ENCODE measurements around the gene CFAP99.

Gene CFAP99

GRCh38 chr4:2417226-2417764, 1.5 kb upstream of the CFAP99 start:
- no peak for DNase-seq (ENCODE audit: low read depth, low spot score)
- Histone ChIP-seq H3K9ac (ENCODE audit: insufficient read length) (peak overlapping the region; percentile 5), H3K9me3 (ENCODE audit: low read depth, low read length) (no peaks in the 10 kb centered on the region), H3K27ac (no peak overlapping the region), H3K36me3 (ENCODE audit: insufficient read depth, low read length) (no peaks in the 10 kb centered on the region), H3K4me3 (peak overlapping the region; percentile 79)
- TF ChIP-seq POLR2AphosphoS5 (IDR thresholded peaks at IDR 0.05; ENCODE audit: borderline replicate concordance, low read depth, low read length): no peak

- Histone ChIP-seq H3K9ac (ENCODE audit: insufficient read length) (peak within 1 kb of the TSS; percentile 5), H3K27ac (no peak within 1 kb of the TSS), H3K36me3 (ENCODE audit: insufficient read depth, low read length) (no peaks in the 10 kb centered on the region), H3K4me3 (peak within 1 kb of the TSS; percentile 83), H3K9me3 (ENCODE audit: low read depth, low read length) (no peaks in the 10 kb centered on the region)
- TF ChIP-seq EZH2 (IDR thresholded peaks at IDR 0.05): no peak
- no peak; the same call in 1 of the 2 replicates for TF ChIP-seq POLR2AphosphoS5 (IDR thresholded peaks at IDR 0.05; ENCODE audit: borderline replicate concordance, low read depth, low read length)
- no peak for TF ChIP-seq FOXP2 (optimal IDR thresholded peaks at IDR 0.05; ENCODE audit: control extremely low read depth, extremely low read length, insufficient read depth)
- no peak for DNase-seq (ENCODE audit: low read depth, low spot score)
Observed at GRCh38 chr4:2417765-2418649, 748 bp upstream of the CFAP99 start, which contains the start of gene ZFYVE28. ZFYVE28 (minus strand) TSS chr4:2418645; CDS start chr4:2418323, 322 bp downstream.

GRCh38 chr4:2419814-2420213, 1.1 kb downstream of the CFAP99 start:
- H3K27ac ChIP-seq: no peak overlapping the region
- H3K36me3 ChIP-seq (ENCODE audit: insufficient read depth, low read length): no peaks in the 10 kb centered on the region
- H3K4me3 ChIP-seq: no peak overlapping the region
- DNase-seq (ENCODE audit: low read depth, low spot score): no peak
- no peak for TF ChIP-seq FOXP2 (optimal IDR thresholded peaks at IDR 0.05; ENCODE audit: control extremely low read depth, extremely low read length, insufficient read depth)
- TF ChIP-seq POLR2AphosphoS5 (IDR thresholded peaks at IDR 0.05; ENCODE audit: borderline replicate concordance, low read depth, low read length): no peak
- no peak for TF ChIP-seq EZH2 (IDR thresholded peaks at IDR 0.05)
- no peaks in the 10 kb centered on the region for H3K9me3 ChIP-seq (ENCODE audit: low read depth, low read length)
- H3K9ac ChIP-seq (ENCODE audit: insufficient read length): no peak overlapping the region

- H3K9me3 ChIP-seq (ENCODE audit: low read depth, low read length): no peaks in the 10 kb centered on the region
- DNase-seq (ENCODE audit: low read depth, low spot score): no peak
- H3K27ac ChIP-seq: no peak overlapping the region
- H3K9ac ChIP-seq (ENCODE audit: insufficient read length): no peak overlapping the region
- no peaks in the 10 kb centered on the region for H3K36me3 ChIP-seq (ENCODE audit: insufficient read depth, low read length)
- no peak overlapping the region for H3K4me3 ChIP-seq
- no peak for TF ChIP-seq EZH2 (IDR thresholded peaks at IDR 0.05)
- no peak for TF ChIP-seq POLR2AphosphoS5 (IDR thresholded peaks at IDR 0.05; ENCODE audit: borderline replicate concordance, low read depth, low read length)
- no peak for TF ChIP-seq FOXP2 (optimal IDR thresholded peaks at IDR 0.05; ENCODE audit: control extremely low read depth, extremely low read length, insufficient read depth)
Observed at GRCh38 chr4:2421928-2422327, 3.2 kb downstream of the CFAP99 start.

GRCh38 chr4:2423066-2423465, 4.3 kb downstream of the CFAP99 start:
- no peaks in the 10 kb centered on the region for H3K36me3 ChIP-seq (ENCODE audit: insufficient read depth, low read length)
- H3K27ac ChIP-seq: no peak overlapping the region
- no peak overlapping the region for H3K4me3 ChIP-seq
- H3K9me3 ChIP-seq (ENCODE audit: low read depth, low read length): no peaks in the 10 kb centered on the region
- TF ChIP-seq POLR2AphosphoS5 (IDR thresholded peaks at IDR 0.05; ENCODE audit: borderline replicate concordance, low read depth, low read length) (no peak), EZH2 (IDR thresholded peaks at IDR 0.05) (no peak), FOXP2 (optimal IDR thresholded peaks at IDR 0.05; ENCODE audit: control extremely low read depth, extremely low read length, insufficient read depth) (no peak)
- no peak for DNase-seq (ENCODE audit: low read depth, low spot score)
- H3K9ac ChIP-seq (ENCODE audit: insufficient read length): no peak overlapping the region

GRCh38 chr4:2423695-2424094, 4.9 kb downstream of the CFAP99 start:
- no peak overlapping the region for H3K9ac ChIP-seq (ENCODE audit: insufficient read length)
- no peak overlapping the region for H3K27ac ChIP-seq
- no peaks in the 10 kb centered on the region for H3K9me3 ChIP-seq (ENCODE audit: low read depth, low read length)
- H3K36me3 ChIP-seq (ENCODE audit: insufficient read depth, low read length): no peaks in the 10 kb centered on the region
- DNase-seq (ENCODE audit: low read depth, low spot score): no peak
- no peak overlapping the region for H3K4me3 ChIP-seq
- no peak for TF ChIP-seq FOXP2 (optimal IDR thresholded peaks at IDR 0.05; ENCODE audit: control extremely low read depth, extremely low read length, insufficient read depth)
- TF ChIP-seq POLR2AphosphoS5 (IDR thresholded peaks at IDR 0.05; ENCODE audit: borderline replicate concordance, low read depth, low read length): no peak
- no peak for TF ChIP-seq EZH2 (IDR thresholded peaks at IDR 0.05)

GRCh38 chr4:2424581-2424980, 5.8 kb downstream of the CFAP99 start:
- Histone ChIP-seq H3K4me3 (no peak overlapping the region), H3K36me3 (ENCODE audit: insufficient read depth, low read length) (no peaks in the 10 kb centered on the region), H3K9ac (ENCODE audit: insufficient read length) (no peak overlapping the region), H3K9me3 (ENCODE audit: low read depth, low read length) (no peaks in the 10 kb centered on the region), H3K27ac (no peak overlapping the region)
- DNase-seq (ENCODE audit: low read depth, low spot score): no peak
- TF ChIP-seq EZH2 (IDR thresholded peaks at IDR 0.05): no peak
- TF ChIP-seq FOXP2 (optimal IDR thresholded peaks at IDR 0.05; ENCODE audit: control extremely low read depth, extremely low read length, insufficient read depth): no peak
- TF ChIP-seq POLR2AphosphoS5 (IDR thresholded peaks at IDR 0.05; ENCODE audit: borderline replicate concordance, low read depth, low read length): no peak

- no peak overlapping the region for H3K9ac ChIP-seq (ENCODE audit: insufficient read length)
- DNase-seq (ENCODE audit: low read depth, low spot score): no peak
- no peaks in the 10 kb centered on the region for H3K36me3 ChIP-seq (ENCODE audit: insufficient read depth, low read length)
- H3K27ac ChIP-seq: no peak overlapping the region
- H3K4me3 ChIP-seq: no peak overlapping the region
- no peaks in the 10 kb centered on the region for H3K9me3 ChIP-seq (ENCODE audit: low read depth, low read length)
- TF ChIP-seq FOXP2 (optimal IDR thresholded peaks at IDR 0.05; ENCODE audit: control extremely low read depth, extremely low read length, insufficient read depth) (no peak), EZH2 (IDR thresholded peaks at IDR 0.05) (no peak), POLR2AphosphoS5 (IDR thresholded peaks at IDR 0.05; ENCODE audit: borderline replicate concordance, low read depth, low read length) (no peak)
Observed at GRCh38 chr4:2425386-2426068, 6.8 kb downstream of the CFAP99 start.
